DMS53 treated with DMSO at 0.1 percent for 48 hours (cell line): ENCODE results near the gene NRAS.
A peak's percentile ranks its signal among the peaks of the same experiment; 100 is the strongest.
"Not testable (repeated sequence)": the region's sequence is repeated elsewhere in the genome, so short reads cannot be mapped to it uniquely, and the experiment has no call there.

Experiments used
- DNase-seq: peaks from one replicate; lab custom pipeline; 2025; ENCODE audit not compliant: unreplicated experiment; lab: John Stamatoyannopoulos, UW

The NRAS gene

DNA sequence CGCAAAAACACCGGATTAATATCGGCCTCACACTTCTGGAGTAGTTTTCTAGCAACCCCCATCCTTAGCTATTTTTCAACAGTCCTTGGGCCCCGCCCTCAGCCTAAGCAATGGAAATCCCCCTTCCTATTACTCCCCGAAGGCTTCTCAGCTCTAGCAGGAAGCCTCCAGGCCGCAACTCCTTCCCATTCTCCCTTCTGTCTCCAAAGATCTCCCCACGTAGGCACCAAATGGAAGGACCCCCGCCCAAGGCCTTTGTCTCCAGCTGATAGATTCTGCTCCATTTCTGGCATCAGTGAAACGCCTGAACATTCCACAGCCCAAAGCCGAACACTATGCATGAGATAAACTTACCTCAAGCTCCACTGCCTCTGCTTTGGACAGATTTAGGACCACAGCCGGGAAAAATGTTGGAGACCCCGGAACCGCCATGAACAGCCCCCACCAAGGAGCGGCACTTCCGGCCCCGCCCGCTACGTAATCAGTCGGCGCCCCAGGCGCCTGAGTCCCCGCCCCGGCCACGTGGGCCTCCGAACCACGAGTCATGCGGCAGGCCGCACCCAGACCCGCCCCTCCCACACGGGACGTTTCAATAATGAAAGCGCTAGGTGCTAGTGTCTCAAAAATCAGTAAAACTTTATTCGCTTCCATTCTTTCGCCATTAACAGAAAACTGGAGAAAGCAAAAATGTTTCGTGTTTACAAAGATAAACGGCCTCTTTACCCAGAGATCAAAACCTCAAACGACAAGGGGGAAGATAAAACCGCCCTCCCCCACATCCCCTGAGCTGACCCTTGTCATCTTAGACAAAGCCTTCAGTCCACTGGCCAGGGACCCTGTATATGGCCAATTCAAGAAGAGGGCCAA lies at the start of gene NRAS:
Gene NRAS (minus strand): TSS at position 468 of the 867 bp plus-strand sequence. CDS start 611 bp downstream, outside the sequence.
- DNase-seq, result peak; percentile 68

DNA sequence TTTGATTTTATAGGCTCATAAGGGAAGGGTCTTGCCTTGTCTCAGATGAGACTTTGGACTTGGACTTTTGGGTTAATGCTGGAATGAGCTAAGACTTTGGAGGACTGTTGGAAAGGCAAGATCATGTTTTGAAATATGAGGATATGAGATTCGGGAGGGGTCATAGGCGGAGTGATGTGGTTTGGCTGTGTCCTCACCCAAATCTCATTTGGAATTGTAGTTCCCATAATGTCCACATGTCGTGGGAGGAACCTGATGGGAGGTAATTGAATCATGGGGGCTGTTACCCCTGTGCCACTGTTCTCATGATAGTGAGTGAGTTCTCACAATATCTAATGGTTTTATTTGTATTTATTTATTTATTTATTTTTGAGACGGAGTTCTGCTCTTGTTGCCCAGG lies 48.1 kb upstream of the NRAS start:
- DNase-seq, result no peak

DNA sequence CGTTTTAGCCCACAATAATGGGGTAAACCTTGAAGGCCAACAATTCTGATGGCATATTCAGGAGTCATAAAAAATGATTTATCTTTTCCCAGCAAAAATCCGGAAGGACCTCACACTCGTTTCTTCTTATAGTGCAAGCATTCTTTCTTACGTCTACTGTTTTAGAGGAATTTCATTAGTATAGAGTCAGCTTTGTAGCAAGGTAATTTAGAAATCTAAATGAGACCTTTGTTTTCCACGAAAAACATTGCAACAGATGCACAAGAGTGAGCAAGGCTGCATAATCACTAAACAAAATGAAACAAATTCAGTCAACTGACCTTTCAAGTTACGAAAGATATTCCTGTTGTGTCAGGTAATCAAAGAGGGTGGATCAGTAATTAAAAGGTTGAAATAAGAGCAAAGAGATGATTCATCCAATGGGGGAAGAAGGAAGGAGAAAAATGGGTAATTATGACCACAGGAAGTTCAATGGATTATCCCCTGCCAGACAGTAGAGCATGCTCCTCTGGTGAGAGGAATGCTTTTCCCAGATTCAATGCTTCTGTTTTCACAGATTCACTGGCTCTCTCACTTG lies 41.8 kb upstream of the NRAS start:
- DNase-seq, result peak; percentile 29

DNA sequence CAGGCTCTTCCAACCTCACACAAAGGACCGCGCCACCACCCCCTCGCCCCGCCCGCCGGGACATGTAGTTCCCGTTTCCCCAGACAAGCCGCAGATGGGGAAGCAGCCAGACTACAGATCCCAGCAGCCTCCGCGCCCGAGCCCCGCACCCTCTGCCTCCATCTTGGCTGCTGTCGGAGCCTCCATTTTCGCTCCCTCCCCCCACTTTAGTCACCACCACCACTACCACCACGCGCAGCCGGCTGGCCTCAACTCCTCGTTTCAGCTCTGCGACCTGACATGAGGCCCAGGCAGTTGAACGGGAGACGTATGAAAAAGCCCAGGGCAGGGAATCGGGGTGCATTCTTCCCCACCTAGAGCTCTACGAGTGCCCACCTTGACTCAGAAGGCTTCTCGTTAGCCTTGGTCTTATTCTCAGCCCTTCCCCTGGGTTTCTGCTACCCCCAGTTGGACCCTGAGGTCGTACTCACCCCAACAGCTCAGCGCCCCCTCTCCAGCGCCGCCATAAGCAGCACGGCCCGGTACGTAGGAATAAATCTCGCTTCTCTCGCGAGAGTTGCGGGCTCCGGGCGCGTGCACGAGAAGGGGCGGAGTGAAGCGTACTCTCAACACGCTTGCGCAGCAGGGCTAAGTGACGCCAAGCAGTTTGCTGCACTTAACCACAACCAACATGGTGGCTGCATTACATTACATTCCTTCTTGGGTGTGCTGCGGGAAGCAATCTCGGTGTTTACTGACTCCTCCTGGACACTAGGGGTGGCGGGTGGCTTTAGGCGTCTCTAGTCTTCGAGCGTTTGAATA lies 41.1 kb upstream of the NRAS start, which contains the start of gene CSDE1:
Gene CSDE1 (minus strand): TSS at position 530 of the 801 bp plus-strand sequence. CDS start 18,094 bp downstream, outside the sequence.
- peak; percentile 95 for DNase-seq

DNA sequence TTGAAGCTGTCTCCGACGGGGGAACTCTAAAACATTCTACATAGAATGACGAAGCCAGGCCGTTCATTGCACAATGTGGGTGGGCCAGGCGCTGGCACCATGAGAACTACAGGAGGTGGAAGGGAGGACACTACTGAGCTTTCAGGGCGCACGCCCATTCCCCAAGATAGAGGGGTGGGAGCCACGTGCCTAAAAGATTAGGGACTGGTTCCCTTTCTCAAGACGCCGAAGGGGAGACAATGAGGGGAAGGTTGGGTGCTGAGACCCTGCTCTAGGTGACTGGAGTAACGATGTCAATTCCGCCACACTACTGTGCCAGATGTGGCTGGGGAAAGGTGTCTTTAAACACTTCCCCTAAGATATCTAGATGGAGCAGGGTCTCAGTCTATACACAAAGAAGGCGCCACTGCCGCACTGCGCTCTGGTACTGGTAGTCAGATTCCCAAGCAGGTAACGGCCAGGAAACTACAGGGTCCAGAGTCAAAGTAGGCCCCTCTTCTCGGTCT lies 40.4 kb upstream of the NRAS start:
- DNase-seq, result no peak

DNA sequence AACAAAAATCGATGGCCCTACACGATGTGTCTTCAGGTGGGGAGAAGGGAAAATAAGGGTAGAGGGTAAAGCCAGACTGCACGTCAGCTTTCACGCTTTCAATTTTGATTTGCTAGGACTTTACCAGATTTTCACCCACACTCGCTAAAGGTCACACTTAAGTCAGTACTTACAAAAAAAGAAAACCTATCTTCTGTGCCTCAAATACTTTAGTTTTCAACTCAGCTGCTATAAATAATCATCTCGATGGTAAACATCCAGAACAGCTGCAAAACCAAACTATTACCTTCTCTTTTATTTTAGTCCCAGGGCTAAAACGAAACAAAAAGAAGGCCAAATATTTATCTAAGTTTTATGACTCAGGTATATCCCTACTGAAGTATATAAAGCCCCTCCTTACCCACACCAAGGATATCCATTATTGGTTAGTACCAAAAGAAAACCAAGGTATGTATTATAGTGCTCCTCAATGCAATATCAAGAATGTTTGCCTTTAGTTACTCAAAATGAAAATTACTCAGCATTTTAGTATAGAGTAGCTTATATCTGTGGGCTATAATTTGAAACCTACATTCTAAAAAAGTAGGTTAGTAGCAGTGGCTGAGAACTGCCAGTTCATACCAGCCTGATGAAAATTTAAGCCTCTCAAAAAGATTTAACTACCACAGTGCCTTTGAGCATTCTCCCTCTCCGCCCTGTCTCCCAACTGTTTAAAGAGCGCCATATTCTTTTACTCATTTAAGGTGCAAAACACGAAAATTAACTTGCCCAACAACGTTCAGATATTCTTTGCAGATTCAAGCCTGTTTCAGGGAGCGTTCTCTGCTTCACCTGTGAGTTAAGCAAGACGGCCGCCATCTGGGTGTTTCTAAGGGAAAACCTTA lies 39.7 kb upstream of the NRAS start:
- DNase-seq, result no peak

DNA sequence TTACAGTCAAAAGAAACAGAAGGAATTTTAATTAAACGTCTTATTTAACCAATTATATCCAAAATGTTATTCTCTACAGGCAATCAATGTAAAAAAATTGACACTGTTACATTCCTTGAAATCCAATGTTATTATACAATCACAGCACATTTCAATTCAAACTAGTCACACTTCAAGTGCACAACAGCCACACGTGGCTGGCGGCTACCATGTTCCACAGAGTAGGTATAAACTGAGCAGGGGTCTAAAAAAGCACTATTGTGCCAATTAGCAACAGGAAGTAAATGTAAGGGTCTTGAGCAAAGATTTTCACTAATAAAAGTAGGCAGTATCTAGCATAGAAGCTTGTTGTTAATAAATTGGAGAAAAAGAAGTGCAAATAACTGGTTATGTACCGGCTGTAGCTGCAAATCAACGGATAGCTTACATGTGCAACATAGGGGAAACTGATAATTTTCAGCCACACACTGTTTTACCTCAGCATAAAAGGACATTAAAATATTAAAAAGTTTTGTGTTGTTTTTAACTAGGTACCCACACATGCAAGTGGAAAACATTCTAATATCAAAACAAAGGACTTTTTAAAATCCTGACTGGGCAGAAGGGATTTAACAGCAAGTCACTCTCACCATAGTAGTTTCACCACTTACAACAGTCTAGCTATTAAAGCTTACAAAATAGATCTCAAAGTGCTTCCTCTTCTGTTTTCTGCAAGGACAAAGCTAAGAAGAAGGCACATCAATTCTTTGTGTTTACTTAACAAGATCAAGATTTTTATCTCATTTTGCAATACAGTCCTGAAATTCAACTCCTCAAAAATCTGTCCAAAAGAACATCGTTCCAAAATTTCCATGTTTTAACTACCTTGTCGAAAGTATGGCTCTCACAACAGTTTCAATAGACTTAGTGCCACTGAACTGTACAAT lies 38.7 kb upstream of the NRAS start:
- no peak for DNase-seq

DNA sequence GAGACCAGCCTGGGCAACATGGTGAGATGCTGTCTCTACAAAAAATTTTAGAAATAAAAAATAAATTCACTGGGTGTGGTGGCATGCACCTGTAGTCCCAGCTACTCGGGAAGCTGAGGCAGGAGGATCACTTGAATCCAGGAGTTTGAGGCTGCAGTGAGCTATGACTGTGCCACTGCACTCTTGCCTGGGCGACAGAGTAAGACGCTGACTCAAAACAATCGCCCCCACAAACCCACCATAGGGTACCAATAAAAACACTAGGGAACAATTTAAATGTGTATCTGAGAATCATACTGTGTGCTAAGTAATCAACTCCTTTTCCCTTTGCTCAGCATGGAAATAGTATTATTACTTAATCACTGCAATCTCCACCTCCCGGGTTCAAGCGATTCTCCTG lies 37.1 kb upstream of the NRAS start:
- not testable (repeated sequence) for DNase-seq

DNA sequence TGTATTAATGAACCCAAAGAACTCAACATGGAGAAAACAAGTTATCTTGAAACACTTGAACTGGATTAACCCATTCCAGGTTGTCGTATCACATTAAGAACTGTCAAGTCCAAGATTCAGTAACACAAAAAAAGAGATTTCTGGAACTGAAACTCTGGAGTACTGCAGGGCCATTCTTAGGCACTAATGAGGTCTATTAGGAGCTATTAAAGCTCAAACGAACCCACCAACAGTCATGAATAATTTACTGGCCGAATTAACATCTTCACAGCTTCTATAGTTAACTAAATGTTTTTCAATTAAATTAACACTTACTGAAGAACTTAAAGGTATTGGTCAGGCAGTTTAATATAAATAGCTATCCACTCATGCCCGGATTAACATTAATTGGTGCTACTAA lies 36.6 kb upstream of the NRAS start:
- no peak for DNase-seq

DNA sequence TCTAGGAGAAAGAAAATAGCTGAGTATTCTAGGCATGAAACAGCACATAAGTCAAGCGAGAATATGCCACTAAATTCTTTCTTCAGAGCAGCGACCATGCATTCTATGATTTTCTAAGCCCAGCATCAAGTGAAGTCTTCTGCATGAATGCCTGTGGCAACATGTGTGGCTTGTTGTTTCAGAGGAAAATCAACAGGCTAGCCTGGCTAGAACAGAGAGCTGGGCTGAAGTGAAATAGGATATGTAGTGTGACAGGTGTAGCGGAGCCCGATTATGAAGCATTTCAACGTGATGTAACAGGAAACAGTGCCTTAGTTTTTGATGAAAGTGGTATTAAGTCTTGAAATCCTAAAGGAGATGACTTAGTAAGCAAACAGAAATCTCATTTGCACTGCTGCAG lies 34.2 kb upstream of the NRAS start:
- DNase-seq, result peak; percentile 66

DNA sequence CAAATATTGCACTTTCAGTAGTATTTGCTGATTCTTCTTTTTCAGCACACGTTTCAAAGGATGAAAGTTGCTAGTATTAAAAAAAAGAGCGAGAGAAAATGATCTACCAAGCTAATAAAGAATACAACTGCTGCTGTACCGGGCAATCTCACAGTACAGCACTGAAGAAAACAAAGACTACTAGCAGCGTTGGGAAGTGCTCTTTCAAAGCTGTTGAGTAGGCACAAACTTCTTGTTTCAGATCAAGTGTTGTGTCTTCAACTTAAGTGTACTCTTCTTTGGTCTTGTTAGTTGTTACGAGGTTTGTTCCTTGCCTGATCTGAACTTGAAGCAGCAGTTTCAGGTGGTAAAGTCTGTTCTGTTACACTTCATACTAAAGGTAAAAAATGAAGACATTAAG lies 33.3 kb upstream of the NRAS start:
- no peak for DNase-seq

DNA sequence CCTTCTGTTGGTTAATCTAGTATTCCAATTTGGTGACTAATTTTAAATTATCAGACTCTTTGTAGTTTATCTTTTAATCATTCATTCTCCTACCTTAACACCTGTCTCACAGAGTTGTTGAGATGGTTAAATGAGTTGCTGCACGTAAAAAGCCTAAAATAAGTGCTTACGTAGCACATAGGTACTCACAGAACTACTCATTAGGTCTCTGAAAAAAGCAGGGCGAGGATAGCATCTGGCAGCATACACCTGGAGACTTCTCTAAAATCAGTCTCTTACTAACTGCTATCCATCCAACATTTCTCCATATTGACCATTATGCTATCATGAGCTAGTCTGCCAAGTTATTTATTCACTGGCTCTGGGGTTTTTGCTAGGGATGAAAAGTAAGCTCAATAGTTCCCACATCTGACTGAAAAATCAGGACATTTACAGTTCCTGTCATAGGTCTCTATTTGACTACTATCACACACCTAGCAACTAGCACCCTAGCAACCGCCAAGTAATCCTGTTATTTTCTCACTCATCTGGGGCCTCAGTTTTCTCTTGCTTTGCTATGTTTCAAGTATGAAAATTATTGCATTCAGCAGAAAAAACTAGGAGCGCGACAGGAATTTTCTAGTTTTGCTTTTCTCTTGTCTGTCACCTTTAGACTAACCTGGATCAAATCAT lies 30.0 kb upstream of the NRAS start:
- no peak for DNase-seq

DNA sequence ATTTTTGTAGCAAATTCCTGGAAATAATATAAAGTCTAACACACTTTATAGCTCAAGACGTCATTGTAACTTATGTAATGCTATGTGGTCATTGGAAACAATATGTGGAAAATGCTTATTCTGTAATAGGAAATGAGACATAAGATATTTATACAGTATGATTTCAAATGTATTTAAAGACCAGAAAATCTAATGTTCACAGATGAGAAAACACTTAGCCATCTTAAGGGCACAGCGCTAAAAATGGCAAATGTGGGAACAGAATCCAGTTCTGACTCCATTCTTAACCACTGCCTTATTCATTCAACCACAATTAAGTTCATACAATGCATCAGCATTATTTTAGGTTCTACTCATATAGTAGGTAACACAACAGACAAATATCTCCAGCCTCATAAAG lies 28.7 kb upstream of the NRAS start:
- no peak for DNase-seq

DNA sequence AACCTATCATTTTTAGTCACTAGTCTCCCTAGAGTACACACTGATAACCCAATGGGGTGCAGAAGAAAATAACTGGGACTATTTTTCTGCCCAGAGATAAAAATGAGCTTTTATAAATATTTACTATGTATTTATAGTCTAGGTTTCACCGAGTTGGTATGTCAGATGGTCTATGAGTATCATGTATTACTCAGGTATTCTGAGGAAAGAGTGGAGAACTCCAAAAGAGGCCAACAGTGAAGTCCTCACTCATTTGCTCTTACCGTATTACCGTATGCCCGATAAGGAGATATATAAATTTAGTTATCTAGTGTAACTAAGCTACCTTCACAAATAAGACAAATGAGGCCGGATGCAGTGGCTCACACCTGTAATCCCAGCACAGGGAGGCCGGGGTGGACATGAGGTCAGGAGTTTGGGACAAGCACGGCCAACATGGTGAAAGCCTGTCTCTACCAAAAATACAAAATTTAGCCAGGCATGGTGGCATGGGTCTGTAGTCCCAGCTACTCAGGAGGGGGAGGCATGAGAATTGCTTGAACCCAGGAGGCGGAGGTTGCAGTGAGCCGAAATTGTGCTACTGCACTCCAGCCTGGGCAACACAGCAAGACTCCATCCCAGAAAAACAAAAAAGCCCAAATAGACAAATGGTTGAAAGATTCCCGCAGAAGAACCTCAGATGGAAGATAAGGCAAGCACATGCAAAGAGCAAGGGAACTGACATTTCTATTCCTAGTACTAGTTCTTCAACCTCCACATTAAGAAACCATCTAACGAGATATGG lies 25.6 kb upstream of the NRAS start:
- DNase-seq, result no peak

DNA sequence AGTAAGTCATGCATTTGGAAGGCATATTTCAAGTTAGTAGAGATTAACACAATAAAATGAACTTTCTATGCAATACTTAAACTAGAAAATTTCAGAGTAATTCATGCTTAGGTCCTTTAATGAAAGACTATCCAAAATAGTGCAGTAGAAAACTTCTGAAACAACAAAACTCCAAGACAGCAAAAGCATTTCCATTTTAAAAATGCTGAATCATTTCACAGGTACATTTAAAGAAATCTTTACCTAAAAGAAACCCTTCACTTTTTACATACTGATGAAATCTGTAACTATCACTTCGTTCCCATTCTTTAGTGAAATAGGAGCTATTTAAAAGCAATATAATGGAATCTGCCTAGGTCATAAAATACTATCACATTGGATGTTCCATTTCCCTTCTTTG lies 23.8 kb upstream of the NRAS start:
- DNase-seq, result no peak

DNA sequence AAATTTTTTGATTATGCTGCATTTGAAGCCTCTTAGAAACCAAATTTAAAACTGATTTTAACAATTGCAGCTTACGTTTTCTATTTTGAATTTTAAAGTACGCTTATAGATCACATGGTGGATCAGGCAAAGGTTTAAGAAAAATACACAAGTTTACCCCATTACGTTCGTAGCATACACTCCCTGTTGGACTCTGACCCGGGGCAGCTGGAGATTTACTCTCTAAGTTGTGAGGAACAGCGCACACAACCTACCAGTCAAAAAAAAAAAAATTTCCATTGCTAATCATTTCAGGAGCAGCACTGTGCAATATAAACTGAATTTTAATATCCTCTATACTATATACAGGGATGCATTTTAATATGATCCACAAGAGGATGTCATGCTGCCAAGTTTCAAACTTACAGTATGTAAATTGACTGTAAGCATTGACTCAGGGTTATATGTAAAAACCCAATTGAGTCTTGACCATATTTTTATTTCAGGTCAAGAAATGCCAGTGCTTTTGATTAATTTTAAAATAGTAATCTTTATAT lies 20.8 kb upstream of the NRAS start:
- DNase-seq, result no peak

DNA sequence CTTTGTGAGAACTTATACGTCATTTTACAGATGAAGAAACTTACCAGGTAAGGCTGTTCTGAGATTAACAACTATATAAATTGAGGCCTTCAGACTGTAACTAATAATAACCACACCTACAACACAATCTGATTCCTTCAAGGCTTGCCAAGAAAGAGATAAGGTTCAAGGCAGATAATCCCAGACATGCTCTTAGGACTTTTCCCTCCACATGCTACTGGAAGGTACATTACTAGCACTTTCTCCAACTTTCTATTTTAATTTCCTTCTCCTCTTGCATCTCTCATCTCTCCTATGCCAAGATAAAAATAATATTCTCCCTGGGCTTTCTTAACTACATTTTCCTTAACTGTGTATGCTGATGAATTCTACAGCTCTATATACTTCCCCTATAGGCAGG lies 18.9 kb upstream of the NRAS start:
- no peak for DNase-seq

DNA sequence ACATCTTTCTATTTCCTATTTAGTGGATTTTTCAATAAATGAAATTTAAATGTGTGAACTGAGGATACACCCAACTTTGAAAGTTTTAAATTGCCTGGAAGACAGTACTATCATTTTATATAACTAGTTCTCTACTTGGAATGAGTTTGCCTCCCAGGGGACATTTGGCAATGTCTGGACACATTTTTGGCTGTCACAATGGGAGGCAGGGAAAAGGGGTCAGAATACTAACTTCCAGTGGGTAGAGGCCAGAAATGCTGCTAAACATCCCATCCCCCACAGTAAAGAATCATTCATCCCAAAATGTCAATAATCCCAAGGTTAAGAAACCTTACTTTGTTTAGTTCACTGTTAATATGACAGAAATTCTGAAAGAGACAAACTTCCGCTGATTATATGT lies 13.2 kb upstream of the NRAS start:
- no peak for DNase-seq
